GM21737 (cell line): Measurements from ENCODE around the gene NUMB.

Source experiments
- ATAC-seq: cut with Tn5 transposase; IDR thresholded peaks from one replicate; pipeline ENCODE4 v1.9.1; 2021; ENCODE audit warnings: mild to moderate bottlenecking, moderate library complexity; ENCODE audit not compliant: unreplicated experiment

Gene NUMB

GRCh38 chr14:73458183-73458976, at the start of gene NUMB:
NUMB (minus strand) TSS chr14:73458546; CDS start chr14:73355751, 102,795 bp downstream.
- ATAC-seq, result peak; percentile 91

DNA sequence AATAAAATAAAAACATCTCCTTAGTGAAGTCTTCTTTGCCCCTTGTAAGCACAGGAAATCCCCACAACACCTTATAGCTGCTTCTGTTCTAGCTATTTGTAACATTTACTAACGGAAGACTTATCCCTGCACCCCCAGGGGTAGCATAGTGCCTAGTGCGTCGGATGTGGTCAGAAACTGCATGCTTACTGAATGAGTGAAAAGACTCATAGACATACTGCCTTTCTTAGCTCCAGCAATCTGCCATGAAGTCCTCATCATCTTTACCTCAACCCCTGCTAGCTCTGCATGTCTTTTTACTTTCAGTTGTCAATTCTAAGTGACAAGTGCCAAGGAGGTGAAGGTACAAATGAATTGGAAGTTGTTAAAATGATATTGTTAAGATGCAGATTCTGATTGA, 45.3 kb upstream of the NUMB start:
- ATAC-seq, result no peak

- no peak for ATAC-seq
Measured at GRCh38 chr14:73502017-73502619, 43.8 kb upstream of the NUMB start.

- no peak for ATAC-seq
Measured at GRCh38 chr14:73500360-73500759, 42.0 kb upstream of the NUMB start.

DNA sequence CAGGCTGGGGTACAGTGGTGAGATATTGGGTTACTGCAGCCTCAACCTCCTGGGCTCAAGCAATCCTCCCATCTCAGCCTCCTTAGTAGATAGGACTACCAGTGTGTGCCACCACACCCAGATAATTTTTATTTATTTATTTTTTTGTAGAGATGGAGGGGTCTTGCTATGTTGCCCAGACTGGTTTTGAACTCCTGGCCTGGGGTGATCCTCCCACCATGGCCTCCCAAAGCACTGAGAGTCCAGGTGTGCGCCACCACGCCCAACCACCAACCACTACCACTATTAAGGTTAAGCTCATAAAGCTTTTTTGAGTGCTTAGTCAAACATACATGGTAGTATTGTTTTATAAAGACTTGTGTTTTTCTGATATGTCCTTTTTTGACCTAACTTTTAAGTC, 36.2 kb upstream of the NUMB start:
- no peak for ATAC-seq

GRCh38 chr14:73492670-73493069, 34.3 kb upstream of the NUMB start:
- ATAC-seq, result no peak

DNA sequence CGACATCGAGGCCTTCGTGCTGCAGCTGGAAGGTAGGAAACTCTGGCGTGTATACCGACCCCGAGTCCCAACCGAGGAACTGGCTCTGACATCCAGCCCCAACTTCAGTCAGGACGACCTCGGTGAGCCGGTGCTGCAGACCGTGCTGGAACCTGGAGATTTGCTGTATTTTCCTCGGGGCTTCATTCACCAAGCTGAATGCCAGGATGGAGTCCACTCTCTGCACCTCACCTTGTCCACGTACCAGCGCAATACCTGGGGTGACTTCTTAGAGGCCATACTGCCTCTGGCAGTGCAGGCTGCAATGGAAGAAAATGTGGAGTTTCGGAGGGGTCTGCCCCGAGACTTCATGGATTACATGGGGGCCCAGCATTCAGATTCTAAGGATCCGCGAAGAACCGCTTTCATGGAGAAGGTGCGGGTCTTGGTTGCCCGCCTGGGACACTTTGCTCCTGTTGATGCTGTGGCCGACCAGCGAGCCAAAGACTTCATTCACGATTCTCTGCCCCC, 33.8 kb upstream of the NUMB start:
- no peak for ATAC-seq

DNA sequence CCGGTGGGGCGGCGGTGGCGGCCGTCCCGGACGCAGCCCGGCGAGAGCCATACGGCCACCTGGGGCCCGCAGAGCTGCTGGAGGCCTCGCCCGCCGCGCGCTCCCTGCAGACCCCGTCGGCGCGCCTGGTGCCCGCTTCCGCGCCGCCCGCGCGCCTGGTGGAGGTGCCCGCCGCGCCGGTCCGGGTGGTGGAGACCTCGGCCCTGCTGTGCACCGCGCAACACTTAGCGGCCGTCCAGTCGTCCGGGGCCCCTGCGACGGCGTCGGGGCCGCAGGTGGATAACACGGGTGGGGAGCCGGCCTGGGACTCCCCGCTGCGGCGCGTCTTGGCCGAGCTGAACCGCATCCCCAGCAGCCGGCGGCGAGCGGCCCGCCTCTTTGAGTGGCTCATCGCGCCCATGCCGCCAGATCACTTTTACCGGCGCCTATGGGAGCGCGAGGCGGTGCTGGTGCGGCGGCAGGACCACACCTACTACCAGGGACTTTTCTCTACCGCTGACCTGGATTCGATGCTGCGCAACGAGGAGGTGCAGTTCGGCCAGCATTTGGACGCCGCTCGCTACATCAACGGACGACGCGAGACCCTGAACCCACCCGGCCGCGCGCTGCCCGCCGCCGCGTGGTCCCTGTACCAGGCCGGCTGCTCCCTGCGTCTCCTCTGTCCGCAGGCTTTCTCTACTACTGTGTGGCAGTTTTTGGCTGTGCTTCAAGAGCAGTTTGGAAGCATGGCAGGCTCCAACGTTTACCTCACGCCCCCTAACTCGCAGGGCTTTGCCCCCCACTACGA, 33.1 kb upstream of the NUMB start:
- ATAC-seq, result peak; percentile 42

DNA sequence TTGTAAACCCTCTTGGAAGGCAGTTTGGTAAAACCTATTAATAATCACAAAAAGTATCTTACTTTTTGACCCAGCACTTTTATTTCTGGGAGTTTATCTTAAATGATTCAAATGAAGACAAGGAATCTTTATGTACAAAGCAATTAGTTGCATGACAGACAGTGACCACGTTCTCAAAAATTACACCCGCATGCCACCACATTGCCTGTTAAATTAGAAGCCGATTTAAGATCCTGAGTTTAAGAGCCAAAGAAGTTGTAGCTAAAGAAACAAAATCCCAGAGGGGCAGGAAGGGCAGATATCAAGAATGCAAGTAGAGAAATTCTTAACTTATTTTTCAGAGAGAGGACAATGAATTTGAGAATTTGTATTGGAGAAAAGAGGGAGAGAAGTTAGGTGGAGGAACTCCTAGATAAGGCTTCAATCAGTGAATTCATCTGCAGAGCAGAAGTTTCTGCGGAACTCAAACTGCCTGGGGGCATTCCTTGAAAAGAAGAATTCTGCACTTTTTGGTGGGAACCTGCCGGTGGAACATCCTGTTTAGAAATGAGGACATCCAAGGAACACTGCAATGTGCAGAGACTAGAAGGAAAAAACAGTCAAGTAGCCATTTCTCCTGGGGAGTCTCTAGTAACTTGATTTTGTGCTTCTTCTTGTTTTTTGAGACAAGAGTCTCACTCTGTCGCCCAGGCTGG, 31.3 kb upstream of the NUMB start:
- no peak for ATAC-seq

GRCh38 chr14:73478684-73479083, 20.3 kb upstream of the NUMB start:
- ATAC-seq, result no peak

DNA sequence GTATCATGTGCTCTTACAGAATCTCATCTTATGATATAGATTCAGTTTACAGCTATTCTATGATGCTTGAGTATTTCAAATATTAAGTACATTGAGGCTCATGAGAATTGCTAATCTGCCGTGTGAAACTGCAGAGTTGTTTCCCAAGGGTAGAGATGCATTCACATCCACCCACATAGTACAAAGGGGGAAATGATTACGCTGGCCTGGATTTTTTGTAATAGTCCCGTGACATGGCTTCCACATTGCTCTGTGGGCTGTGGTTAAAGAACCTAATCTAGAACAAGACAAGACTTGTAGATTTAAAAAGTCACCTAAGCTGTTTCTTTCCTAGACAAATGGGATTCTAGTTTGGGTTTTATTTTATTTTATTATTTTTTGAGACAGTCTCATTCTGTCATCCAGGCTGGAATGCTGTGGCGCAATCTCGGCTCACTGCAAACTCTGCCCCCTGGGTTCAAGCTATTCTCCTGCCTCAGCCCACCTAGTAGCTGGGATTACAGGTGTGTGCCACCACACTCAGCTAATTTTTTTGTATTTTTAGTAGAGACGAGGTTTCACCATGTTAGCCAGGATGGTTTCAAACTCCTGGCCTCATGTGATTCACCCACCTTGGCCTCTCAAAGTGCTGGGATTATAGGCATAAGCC, 19.4 kb upstream of the NUMB start:
- no peak for ATAC-seq

- no peak for ATAC-seq
Measured at GRCh38 chr14:73476451-73476931, 18.1 kb upstream of the NUMB start.

- no peak for ATAC-seq
Measured at GRCh38 chr14:73474952-73475351, 16.6 kb upstream of the NUMB start.

DNA sequence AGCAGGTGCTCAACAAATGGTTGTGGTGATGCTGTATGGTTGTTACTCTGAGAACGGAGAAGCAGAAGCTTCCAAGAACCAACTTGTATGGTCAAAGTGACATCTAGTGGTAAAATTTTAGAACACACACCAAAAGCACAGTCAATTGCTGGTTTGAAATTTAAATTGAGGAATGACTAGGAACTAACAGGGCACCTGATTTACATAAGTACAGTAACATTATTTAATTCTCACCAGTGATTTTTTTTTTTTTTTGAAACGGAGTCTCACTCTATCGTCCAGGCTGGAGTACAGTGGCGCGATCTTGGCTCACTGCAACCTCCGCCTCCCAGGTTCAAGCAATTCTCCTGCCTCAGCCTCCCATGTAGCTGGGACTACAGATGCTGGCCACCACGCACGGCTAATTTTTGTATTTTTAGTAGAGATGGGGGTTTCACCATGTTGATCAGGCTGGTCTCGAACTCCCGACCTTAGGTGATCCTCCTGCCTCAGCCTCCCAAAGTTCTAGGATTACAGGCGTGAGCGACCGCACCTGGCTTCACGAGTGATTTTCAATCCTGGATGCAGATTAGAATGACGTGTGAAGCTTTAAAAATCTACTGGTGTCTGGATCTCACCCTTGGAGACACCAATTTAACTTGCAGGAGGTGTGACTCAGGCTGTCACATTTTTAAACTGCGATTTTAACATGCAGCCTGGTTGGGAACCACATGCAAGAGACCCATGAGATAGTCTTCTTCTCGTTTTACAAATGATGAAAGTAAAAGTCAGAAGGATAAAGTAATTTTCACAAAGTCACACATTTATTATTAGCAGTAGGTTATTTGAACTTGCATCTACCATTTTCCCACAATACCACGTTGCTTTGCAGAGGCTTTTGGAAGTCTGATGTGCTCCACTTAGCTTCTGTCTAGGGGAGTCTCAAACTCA, 14.1 kb upstream of the NUMB start:
- ATAC-seq, result no peak

DNA sequence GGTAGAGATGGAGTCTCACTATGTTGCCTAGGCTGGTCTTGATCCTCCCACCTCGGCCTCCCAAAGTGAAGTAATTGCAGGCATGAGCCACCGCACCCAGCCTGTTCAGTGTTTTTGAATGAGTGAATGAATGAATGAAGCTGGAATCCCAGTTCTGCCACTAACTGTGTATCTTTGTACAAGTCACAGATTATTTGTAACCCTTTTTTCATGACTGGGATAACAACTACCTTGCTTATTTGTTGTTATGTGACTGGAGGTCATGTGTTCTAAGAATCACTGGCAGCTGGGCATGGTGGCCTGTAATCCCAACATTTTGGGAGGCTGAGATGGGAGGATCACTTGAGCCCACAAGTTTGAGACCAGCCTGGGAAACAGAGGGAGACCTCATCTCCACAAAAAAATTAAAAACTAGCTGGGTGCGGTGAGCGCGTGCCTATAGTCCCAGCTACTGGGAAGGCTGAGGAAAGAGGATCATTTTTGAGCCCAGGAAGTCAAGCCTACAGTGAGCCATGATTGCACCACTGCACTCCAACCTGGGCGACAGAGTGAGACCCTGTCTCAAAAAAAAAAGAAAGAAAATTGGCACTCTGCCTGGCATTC, 13.3 kb upstream of the NUMB start:
- ATAC-seq, result no peak

GRCh38 chr14:73468828-73469375, 10.6 kb upstream of the NUMB start:
- no peak for ATAC-seq

DNA sequence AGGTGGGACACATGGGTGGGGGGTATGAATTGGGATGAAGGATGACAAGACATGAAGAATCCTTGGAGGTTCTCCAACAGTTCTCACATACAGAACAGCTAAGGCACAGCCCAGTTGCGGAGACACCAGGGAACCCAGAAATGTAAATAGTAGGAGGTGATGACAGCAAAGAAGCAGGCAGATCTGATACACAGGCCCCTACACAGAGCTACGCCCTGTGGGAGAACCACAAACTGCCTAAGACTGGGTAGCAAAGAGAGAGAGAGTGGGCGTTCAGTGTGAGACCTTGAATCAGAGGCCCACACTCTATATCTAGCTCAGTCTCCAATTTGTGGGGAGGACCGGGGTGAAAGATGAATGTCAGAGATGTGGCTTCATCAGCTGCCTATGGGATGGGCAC, 9.5 kb upstream of the NUMB start:
- no peak for ATAC-seq

DNA sequence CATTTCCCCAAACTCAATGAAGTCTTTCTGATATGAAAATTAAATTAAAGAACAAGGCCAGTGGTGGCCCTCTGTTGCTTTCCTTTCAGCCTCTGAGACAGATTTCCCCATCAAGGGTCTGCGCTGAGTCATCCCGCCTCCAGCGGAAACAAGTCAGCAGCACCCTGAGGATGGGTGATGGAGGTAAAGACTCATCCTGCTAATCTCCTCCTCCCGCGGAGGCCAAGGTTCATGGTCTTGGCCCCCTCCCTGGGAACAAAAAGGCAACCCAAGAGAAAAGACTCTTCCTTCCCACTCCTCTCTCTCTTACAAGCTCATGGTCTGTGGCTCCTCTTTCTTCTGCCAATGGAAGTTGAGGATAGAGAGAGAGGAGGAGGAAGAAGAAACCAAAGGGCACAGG, 9.0 kb upstream of the NUMB start:
- ATAC-seq, result no peak

DNA sequence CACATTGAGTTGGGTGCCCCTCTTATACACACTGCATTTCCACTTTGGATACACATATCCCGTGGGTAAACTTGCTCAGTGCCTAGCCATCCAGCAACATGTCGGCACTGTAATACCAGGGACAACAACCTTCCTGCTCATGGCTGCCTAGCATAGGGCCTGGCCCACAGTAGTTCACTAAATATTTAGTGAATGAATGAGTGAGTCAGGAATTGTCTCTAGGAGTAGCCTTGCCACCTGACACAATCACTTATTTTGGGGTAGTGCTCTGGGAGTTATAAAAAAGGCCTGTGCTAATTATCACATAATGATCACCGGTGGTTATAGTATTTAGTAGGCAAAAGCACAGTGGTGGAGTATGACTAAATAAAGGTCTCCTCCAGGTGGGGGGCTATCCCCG, 8.5 kb upstream of the NUMB start:
- no peak for ATAC-seq
